ENCODE results near the gene PLPPR1. TPM values are rescaled to one million over a fixed set of nuclear protein-coding genes. Genes with fewer than 3 reads are reported as not detected.

PLPPR1 gene
- total RNA-seq, 1 experiment from 2014 or later: not detected

GRCh38 chr9:101360647-101361046 lies 332.1 kb downstream of the PLPPR1 start:
- POLR2A ChIA-PET: no interaction called here
- intact Hi-C loops (cut with micrococcal nuclease; ENCODE audit: unreplicated experiment) (no loop called here), in situ Hi-C loops (cut with HindIII; ENCODE audit: low pct_unique_long_range_greater_than_20kb, low sequenced_read_pairs) (no loop called here)
- CTCF ChIA-PET: no interaction called here
- no TSS peak for BruUV-seq (replicated peaks)
- no peaks in the 10 kb centered on the region for H3K9me3 ChIP-seq (ENCODE audit: control insufficient read depth, insufficient read depth, low read depth, low read length)
- no peak for DNase-seq (ENCODE audit: low read depth, low spot score)
- H3K36me3 ChIP-seq (ENCODE audit: control insufficient read depth, insufficient read depth, low read length): no peaks in the 10 kb centered on the region
- no peak overlapping the region for H3K27ac ChIP-seq (ENCODE audit: low read length)
- TF ChIP-seq SIN3A (IDR thresholded peaks at IDR 0.05; ENCODE audit: borderline replicate concordance, insufficient read depth, low read depth, low read length): no peak
- TF ChIP-seq REST (IDR thresholded peaks at IDR 0.05; ENCODE audit: insufficient read depth in 1 of 2, low read depth in 2 of 2, low read length in 1 of 2): no peak
- no peak for TF ChIP-seq TCF7L2 (IDR thresholded peaks at IDR 0.05; ENCODE audit: low read depth, low read length)
- no peak for TF ChIP-seq POLR2AphosphoS5 (IDR thresholded peaks at IDR 0.05; ENCODE audit: low read depth, low read length)
- TF ChIP-seq CTCF (IDR thresholded peaks at IDR 0.05): no peak
- H3K4me3 ChIP-seq (ENCODE audit: low read depth in 2 of 2, low read length in 2 of 2): no peak overlapping the region
- no peaks in the 10 kb centered on the region for H3K4me1 ChIP-seq (ENCODE audit: control insufficient read depth, insufficient read depth, low read length)
- no peaks in the 10 kb centered on the region for H3K27me3 ChIP-seq (ENCODE audit: control insufficient read depth, insufficient read depth, low read length)
- no peak for ATAC-seq

- ChIA-PET POLR2A (no interaction called here), CTCF (no interaction called here)
- BruUV-seq (replicated peaks): no TSS peak
- ATAC-seq (no peak), DNase-seq (ENCODE audit: low read depth, low spot score) (no peak)
- H3K36me3 ChIP-seq (ENCODE audit: control insufficient read depth, insufficient read depth, low read length): no peaks in the 10 kb centered on the region
- H3K27ac ChIP-seq (ENCODE audit: low read length): no peak overlapping the region
- H3K9me3 ChIP-seq (ENCODE audit: control insufficient read depth, insufficient read depth, low read depth, low read length): no peaks in the 10 kb centered on the region
- intact Hi-C loops (cut with micrococcal nuclease; ENCODE audit: unreplicated experiment): no loop called here
- no peaks in the 10 kb centered on the region for H3K27me3 ChIP-seq (ENCODE audit: control insufficient read depth, insufficient read depth, low read length)
- in situ Hi-C loops (cut with HindIII; ENCODE audit: low pct_unique_long_range_greater_than_20kb, low sequenced_read_pairs): no loop called here
- H3K4me3 ChIP-seq (ENCODE audit: low read depth in 2 of 2, low read length in 2 of 2): no peak overlapping the region
- no peaks in the 10 kb centered on the region for H3K4me1 ChIP-seq (ENCODE audit: control insufficient read depth, insufficient read depth, low read length)
- TF ChIP-seq CTCF (IDR thresholded peaks at IDR 0.05) (no peak), SIN3A (IDR thresholded peaks at IDR 0.05; ENCODE audit: borderline replicate concordance, insufficient read depth, low read depth, low read length) (no peak), REST (IDR thresholded peaks at IDR 0.05; ENCODE audit: insufficient read depth in 1 of 2, low read depth in 2 of 2, low read length in 1 of 2) (no peak), TCF7L2 (IDR thresholded peaks at IDR 0.05; ENCODE audit: low read depth, low read length) (no peak), POLR2AphosphoS5 (IDR thresholded peaks at IDR 0.05; ENCODE audit: low read depth, low read length) (no peak)
Observed at GRCh38 chr9:101362450-101362849, 333.9 kb downstream of the PLPPR1 start.

Measured in Panc1 (cell line).